Vagina (tissue), 2 donors: ENCODE data around the gene SH3TC2. TPM values are rescaled to one million over a fixed set of nuclear protein-coding genes. Genes with fewer than 3 reads are reported as not detected.
"Not testable (repeated sequence)": the region's sequence is repeated elsewhere in the genome, so short reads cannot be mapped to it uniquely, and the experiment has no call there.

Experiments
- DNase-seq, 2 donors: peaks; one replicate each; pipeline ENCODE4 v3.0.0-alpha.2; 2017; ENCODE audit errors: extremely low spot score in 2 of 2
- H3K27ac ChIP-seq: fragments of 200-600 bp; sonication (generic); one replicate; pipeline ENCODE4 v1.5.1; 2019
- H3K27me3 ChIP-seq: fragments of 200-600 bp; sonication (generic); one replicate; pipeline ENCODE4 v1.5.1; 2019
- H3K36me3 ChIP-seq, 2 donors: fragments of 200-600 bp; sonication (generic); one replicate each; pipeline ENCODE4 v1.5.1; 2017 to 2019
- H3K4me1 ChIP-seq: fragments of 200-600 bp; sonication (generic); one replicate; pipeline ENCODE4 v1.5.1; 2019
- H3K4me3 ChIP-seq, 2 donors: fragments of 200-600 bp; sonication (generic); 1 replicate in 1 of 2; 2 replicates in 1 of 2; pipeline ENCODE4 v1.5.1; 2016 to 2019
- H3K9me3 ChIP-seq: fragments of 200-600 bp; sonication (generic); one replicate; pipeline ENCODE4 v1.5.1; 2019
- POLR2A ChIP-seq, 2 donors: fragments of 450-650 bp; IDR thresholded peaks; one replicate each; pipeline ENCODE4 v1.6.1; 2017; ENCODE audit warnings: antibody characterized with exemption in 2 of 2, mild to moderate bottlenecking in 2 of 2, moderate library complexity in 2 of 2
- POLR2AphosphoS5 ChIP-seq, 2 donors: sonication (generic); formaldehyde crosslinking; IDR thresholded peaks; one replicate each; pipeline ENCODE4 v1.9.0; 2017; ENCODE audit warnings: antibody characterized with exemption in 2 of 2, mild to moderate bottlenecking in 2 of 2, low read depth in 1 of 2; ENCODE audit not compliant: insufficient read depth in 1 of 2
- intact Hi-C: fragments of 100-400 bp; cut with DNase I; formaldehyde crosslinking; loops from one replicate; pipeline ENCODE4 v1.15.1; 2023
- total RNA-seq: library from RNA; depleted of rRNA; stranded (reverse); fragments of >200 nt; gene quantifications from one replicate; pipeline ENCODE4 v1.2.3, GENCODE V29; 2016
- TF ChIP-seq, protein P1 (sequence below), 3 experiments: fragments of 450-650 bp in 2 of 3; fragments of 200-600 bp in 1 of 3; sonication (generic) in 1 of 3; IDR thresholded peaks; one replicate each; pipeline ENCODE4 v1.5.1; 2017 to 2019; ENCODE audit warnings: antibody characterized with exemption in 3 of 3, mild to moderate bottlenecking in 2 of 3, moderate library complexity in 2 of 3

Gene SH3TC2
- total RNA-seq, 1 donor from 2014 or later, result 2.0 TPM

GRCh38 chr5:149082271-149082670, 19.4 kb upstream of the SH3TC2 start:
- intact Hi-C loops, result no loop called here
- no peak for DNase-seq
- TF ChIP-seq POLR2A (IDR thresholded peaks at IDR 0.05), result no peak
- TF ChIP-seq, protein P1, sequence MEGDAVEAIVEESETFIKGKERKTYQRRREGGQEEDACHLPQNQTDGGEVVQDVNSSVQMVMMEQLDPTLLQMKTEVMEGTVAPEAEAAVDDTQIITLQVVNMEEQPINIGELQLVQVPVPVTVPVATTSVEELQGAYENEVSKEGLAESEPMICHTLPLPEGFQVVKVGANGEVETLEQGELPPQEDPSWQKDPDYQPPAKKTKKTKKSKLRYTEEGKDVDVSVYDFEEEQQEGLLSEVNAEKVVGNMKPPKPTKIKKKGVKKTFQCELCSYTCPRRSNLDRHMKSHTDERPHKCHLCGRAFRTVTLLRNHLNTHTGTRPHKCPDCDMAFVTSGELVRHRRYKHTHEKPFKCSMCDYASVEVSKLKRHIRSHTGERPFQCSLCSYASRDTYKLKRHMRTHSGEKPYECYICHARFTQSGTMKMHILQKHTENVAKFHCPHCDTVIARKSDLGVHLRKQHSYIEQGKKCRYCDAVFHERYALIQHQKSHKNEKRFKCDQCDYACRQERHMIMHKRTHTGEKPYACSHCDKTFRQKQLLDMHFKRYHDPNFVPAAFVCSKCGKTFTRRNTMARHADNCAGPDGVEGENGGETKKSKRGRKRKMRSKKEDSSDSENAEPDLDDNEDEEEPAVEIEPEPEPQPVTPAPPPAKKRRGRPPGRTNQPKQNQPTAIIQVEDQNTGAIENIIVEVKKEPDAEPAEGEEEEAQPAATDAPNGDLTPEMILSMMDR (IDR thresholded peaks at IDR 0.05), result no peak
- no peak for TF ChIP-seq POLR2AphosphoS5 (IDR thresholded peaks at IDR 0.05; ENCODE audit: insufficient read depth in 1 of 2, low read depth in 1 of 2)
- Histone ChIP-seq H3K4me3 (no peak overlapping the region), H3K27ac (no peak overlapping the region), H3K36me3 (no peaks in the 10 kb centered on the region), H3K27me3 (no peaks in the 10 kb centered on the region), H3K9me3 (no peaks in the 10 kb centered on the region), H3K4me1 (no peaks in the 10 kb centered on the region)

GRCh38 chr5:149080294-149080693, 17.4 kb upstream of the SH3TC2 start:
- intact Hi-C loops, result no loop called here
- Histone ChIP-seq H3K4me1 (no peaks in the 10 kb centered on the region), H3K27ac (no peak overlapping the region), H3K9me3 (no peaks in the 10 kb centered on the region), H3K36me3 (no peaks in the 10 kb centered on the region), H3K4me3 (no peak overlapping the region), H3K27me3 (no peaks in the 10 kb centered on the region)
- no peak for DNase-seq
- no peak for TF ChIP-seq POLR2AphosphoS5 (IDR thresholded peaks at IDR 0.05; ENCODE audit: insufficient read depth in 1 of 2, low read depth in 1 of 2)
- TF ChIP-seq, protein P1 (IDR thresholded peaks at IDR 0.05), result no peak
- TF ChIP-seq POLR2A (IDR thresholded peaks at IDR 0.05), result no peak

DNA sequence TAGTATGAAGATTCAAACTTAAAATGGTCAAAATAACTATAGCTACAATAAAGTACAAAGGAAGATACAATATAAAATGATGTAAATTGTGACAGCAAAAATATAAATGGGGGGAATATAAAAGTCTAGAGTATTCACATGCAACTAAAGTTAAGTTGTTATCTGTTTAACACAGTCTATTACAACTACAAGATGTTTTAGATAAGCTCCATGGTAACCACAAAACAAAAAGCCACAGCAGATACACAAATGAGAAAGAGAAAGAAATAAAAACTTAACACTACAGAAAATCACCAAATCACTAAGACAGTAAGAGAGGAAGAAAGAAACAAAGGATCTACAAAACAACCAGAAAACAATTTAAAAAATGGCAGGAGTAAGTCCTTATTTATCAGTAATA, 17.0 kb upstream of the SH3TC2 start:
- intact Hi-C loops, result no loop called here
- Histone ChIP-seq H3K27me3 (no peaks in the 10 kb centered on the region), H3K9me3 (no peaks in the 10 kb centered on the region), H3K27ac (no peak overlapping the region), H3K4me1 (no peaks in the 10 kb centered on the region), H3K4me3 (no peak overlapping the region), H3K36me3 (no peaks in the 10 kb centered on the region)
- no peak for DNase-seq
- TF ChIP-seq, protein P1 (IDR thresholded peaks at IDR 0.05), result no peak
- TF ChIP-seq POLR2AphosphoS5 (IDR thresholded peaks at IDR 0.05; ENCODE audit: insufficient read depth in 1 of 2, low read depth in 1 of 2), result no peak
- TF ChIP-seq POLR2A (IDR thresholded peaks at IDR 0.05), result no peak

GRCh38 chr5:149074071-149074470, 11.2 kb upstream of the SH3TC2 start:
- H3K4me3 ChIP-seq, H3K9me3 ChIP-seq, intact Hi-C loops, H3K36me3 ChIP-seq, DNase-seq, H3K4me1 ChIP-seq, H3K27me3 ChIP-seq, H3K27ac ChIP-seq: not testable (repeated sequence)

GRCh38 chr5:149073213-149073612, 10.4 kb upstream of the SH3TC2 start:
- TF ChIP-seq, protein P1 (IDR thresholded peaks at IDR 0.05), result no peak
- TF ChIP-seq POLR2AphosphoS5 (IDR thresholded peaks at IDR 0.05; ENCODE audit: insufficient read depth in 1 of 2, low read depth in 1 of 2) (no peak), POLR2A (IDR thresholded peaks at IDR 0.05) (no peak)
- no peaks in the 10 kb centered on the region for H3K27me3 ChIP-seq
- no peak overlapping the region for H3K4me3 ChIP-seq

GRCh38 chr5:149072791-149073190, 9.9 kb upstream of the SH3TC2 start:
- peaks cover 5% of the 10 kb centered on the region for H3K4me1 ChIP-seq
- H3K27ac ChIP-seq, result no peak overlapping the region
- TF ChIP-seq POLR2AphosphoS5 (IDR thresholded peaks at IDR 0.05; ENCODE audit: insufficient read depth in 1 of 2, low read depth in 1 of 2), result no peak
- TF ChIP-seq, protein P1 (IDR thresholded peaks at IDR 0.05), result no peak
- H3K9me3 ChIP-seq, result no peaks in the 10 kb centered on the region
- intact Hi-C loops, result no loop called here
- no peaks in the 10 kb centered on the region for H3K27me3 ChIP-seq
- no peak for DNase-seq
- no peak overlapping the region for H3K4me3 ChIP-seq
- H3K36me3 ChIP-seq, result no peaks in the 10 kb centered on the region

More at GRCh38 chr5:149073213-149073612, 10.4 kb upstream of the SH3TC2 start:
- Histone ChIP-seq H3K36me3 (no peaks in the 10 kb centered on the region), H3K9me3 (no peaks in the 10 kb centered on the region), H3K4me1 (peaks cover 5% of the 10 kb centered on the region), H3K27ac (no peak overlapping the region)
- no peak for DNase-seq
- intact Hi-C loops, result no loop called here
